ENCODE results near the gene ADGRG1.

Gene ADGRG1

DNA sequence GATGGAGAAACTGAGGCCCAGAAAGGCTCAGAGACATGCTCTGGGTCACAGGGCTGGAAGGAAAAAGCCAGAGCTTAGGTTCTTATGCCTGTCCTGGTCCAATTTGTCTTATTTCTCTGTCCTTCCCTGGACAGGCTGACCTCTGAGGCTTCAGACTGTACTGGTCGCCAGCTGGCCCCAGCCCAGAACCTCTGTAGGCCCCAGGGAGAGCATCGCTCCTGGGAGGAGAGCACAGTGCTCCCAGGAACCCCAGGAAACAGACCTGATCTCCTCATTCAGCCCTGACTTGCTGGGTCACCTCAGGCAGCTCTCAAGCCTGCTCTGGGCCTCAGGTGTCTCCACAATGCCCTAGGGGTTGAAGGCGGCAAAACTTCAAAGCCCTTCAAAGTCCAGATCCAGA, 71.1 kb downstream of the ADGRG1 start:
- no peaks in the 10 kb centered on the region for H3K36me3 ChIP-seq
- H3K27me3 ChIP-seq: no peaks in the 10 kb centered on the region
- H3K9me3 ChIP-seq: no peaks in the 10 kb centered on the region
- no peak overlapping the region for H3K4me3 ChIP-seq (ENCODE audit: low read depth, low read length)
- no peaks in the 10 kb centered on the region for H3K4me1 ChIP-seq
- no peak for DNase-seq
- TF ChIP-seq, protein P1, sequence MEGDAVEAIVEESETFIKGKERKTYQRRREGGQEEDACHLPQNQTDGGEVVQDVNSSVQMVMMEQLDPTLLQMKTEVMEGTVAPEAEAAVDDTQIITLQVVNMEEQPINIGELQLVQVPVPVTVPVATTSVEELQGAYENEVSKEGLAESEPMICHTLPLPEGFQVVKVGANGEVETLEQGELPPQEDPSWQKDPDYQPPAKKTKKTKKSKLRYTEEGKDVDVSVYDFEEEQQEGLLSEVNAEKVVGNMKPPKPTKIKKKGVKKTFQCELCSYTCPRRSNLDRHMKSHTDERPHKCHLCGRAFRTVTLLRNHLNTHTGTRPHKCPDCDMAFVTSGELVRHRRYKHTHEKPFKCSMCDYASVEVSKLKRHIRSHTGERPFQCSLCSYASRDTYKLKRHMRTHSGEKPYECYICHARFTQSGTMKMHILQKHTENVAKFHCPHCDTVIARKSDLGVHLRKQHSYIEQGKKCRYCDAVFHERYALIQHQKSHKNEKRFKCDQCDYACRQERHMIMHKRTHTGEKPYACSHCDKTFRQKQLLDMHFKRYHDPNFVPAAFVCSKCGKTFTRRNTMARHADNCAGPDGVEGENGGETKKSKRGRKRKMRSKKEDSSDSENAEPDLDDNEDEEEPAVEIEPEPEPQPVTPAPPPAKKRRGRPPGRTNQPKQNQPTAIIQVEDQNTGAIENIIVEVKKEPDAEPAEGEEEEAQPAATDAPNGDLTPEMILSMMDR (IDR thresholded peaks at IDR 0.05; ENCODE audit: low read depth, low read length): no peak

DNA sequence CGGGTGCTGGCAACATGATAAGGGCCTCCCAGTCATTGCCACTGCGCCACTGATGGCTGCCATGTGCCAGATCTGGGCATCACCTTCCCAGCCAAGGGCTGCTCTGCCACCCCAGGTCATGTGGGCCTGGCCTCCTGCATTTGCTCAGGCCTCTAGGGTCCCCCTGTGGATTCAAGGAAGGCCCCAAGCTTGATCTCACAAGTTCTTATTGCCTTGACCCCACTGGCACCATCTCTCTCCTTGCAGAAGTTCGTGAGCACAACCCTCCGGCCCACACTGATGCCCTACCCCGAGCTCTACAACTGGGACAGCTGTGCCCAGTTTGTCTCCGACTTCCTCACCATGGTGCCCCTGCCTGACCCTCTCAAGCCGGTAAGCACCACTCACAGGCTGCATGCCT, 71.5 kb downstream of the ADGRG1 start:
- no peak for DNase-seq
- Histone ChIP-seq H3K36me3 (no peaks in the 10 kb centered on the region), H3K4me3 (ENCODE audit: low read depth, low read length) (no peak overlapping the region), H3K9me3 (no peaks in the 10 kb centered on the region), H3K27me3 (no peaks in the 10 kb centered on the region), H3K4me1 (no peaks in the 10 kb centered on the region)
- TF ChIP-seq, protein P1 (IDR thresholded peaks at IDR 0.05; ENCODE audit: low read depth, low read length): no peak

DNA sequence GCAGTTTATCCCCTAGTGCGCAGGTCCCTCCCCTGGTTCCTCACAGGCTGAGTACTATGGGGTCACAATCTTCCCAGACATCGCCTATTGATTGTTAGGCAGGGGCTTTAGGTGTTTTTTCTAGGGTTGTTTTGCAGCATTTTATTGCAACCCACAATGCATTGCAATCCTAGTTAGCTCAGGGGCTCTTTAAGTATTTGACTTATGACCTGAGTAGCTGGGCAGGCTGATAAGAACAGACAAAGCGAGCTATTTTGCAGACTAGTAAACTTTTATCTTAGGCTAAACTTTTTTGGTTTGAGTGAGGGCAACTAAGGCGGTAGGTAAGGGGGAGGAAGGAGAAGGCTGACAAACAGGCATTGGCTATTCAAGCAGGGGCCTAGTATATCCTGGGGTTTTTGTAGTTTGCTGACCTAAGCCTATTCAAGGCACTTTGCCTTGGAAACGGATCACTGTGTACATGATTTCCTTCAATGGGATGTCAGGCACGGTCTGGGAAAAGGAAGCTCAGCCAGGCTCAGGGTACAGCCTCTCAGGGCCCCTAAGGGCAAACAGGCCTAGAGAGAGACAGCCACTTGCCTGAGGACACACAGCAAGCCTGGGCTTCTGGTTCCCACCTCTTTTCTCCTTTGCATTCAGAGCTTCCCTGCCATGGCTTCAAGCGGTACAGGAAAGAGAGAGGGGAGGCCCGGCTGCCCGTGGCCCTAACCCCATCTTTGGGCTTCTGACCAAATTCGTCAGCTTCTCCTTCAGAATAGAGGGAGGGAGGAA, 72.5 kb downstream of the ADGRG1 start:
- no peak for DNase-seq
- H3K36me3 ChIP-seq: no peaks in the 10 kb centered on the region
- no peaks in the 10 kb centered on the region for H3K27me3 ChIP-seq
- H3K4me1 ChIP-seq: no peaks in the 10 kb centered on the region
- no peaks in the 10 kb centered on the region for H3K9me3 ChIP-seq
- TF ChIP-seq, protein P1 (IDR thresholded peaks at IDR 0.05; ENCODE audit: low read depth, low read length): no peak
- H3K4me3 ChIP-seq (ENCODE audit: low read depth, low read length): no peak overlapping the region

DNA sequence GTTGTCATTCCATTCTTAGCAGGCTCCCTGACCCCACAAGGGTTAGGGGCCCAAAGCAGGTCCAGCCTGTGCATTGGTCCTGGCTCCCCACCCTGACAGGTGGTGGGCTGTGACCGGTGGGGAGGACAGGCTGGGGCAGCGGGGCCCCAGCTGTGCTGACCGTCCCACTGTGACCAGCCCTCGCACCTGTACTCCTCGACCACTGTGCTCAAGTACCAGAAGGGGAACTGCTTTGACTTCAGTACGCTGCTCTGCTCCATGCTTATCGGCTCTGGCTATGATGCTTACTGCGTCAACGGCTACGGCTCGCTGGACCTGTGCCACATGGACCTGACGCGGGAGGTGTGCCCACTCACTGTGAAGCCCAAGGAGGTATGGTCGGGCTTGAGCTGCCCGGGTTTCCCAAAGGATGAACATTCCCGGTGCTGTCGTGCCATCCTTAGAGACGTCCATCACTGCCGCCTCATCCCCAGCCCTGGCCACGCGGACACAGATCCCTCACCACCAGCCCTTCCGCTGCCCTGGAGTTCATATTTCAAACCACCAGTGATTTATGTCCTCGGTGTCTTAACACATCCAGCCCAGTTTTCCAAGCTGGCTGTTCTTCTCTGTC, 73.4 kb downstream of the ADGRG1 start:
- Histone ChIP-seq H3K4me3 (ENCODE audit: low read depth, low read length) (no peak overlapping the region), H3K27me3 (no peaks in the 10 kb centered on the region), H3K36me3 (no peaks in the 10 kb centered on the region), H3K9me3 (no peaks in the 10 kb centered on the region), H3K4me1 (no peaks in the 10 kb centered on the region)
- TF ChIP-seq, protein P1 (IDR thresholded peaks at IDR 0.05; ENCODE audit: low read depth, low read length): no peak
- no peak for DNase-seq

DNA sequence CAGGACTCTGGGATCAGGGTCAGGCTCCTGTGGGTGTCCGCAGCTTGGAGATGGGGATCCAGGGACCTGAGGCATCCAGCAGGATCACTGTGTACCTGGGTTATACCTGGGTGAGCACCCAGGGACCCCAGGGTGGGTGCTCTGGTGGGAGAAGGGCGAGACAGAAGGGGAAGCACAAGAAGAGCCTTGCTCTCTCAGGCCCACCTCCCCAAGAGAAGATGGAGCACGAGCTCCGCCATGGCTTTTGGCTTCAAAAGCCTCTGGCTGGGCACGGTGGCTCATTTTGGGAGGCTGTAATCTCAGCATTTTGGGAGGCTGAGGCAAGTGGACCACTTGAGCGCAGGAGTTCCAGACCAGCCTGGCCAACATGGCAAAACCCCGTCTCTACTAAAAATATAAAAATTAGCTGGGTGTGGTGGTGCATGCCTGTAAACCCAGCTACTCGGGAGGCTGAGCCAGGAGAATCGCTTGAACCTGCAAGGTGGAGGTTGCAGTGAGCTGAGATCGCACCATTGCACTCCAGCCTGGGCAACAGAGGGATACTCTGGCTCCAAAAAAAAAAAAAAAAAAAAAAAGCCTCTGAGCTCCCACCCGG, 75.1 kb downstream of the ADGRG1 start:
- TF ChIP-seq, protein P1 (IDR thresholded peaks at IDR 0.05; ENCODE audit: low read depth, low read length): no peak
- Histone ChIP-seq H3K4me1 (no peaks in the 10 kb centered on the region), H3K9me3 (no peaks in the 10 kb centered on the region), H3K4me3 (ENCODE audit: low read depth, low read length) (no peak overlapping the region), H3K27me3 (no peaks in the 10 kb centered on the region), H3K36me3 (no peaks in the 10 kb centered on the region)
- DNase-seq: no peak
